AG04450 (cell line): ENCODE data around the gene HTRA1. TPM values are rescaled to one million over a fixed set of nuclear protein-coding genes. Genes with fewer than 3 reads are reported as not detected.

Experiments
- CTCF ChIA-PET: fragments of 300-600, 350-600 bp; formaldehyde crosslinking; extraction: SDS; loops from one replicate; lab custom pipeline; 2022; ENCODE audit warnings: antibody characterized with exemption, inconsistent platforms; lab: Charles Lee
- POLR2A ChIA-PET: fragments of 350-600 bp; formaldehyde crosslinking; extraction: SDS; loops from one replicate; lab custom pipeline; 2021; ENCODE audit warnings: antibody characterized with exemption, inconsistent platforms; lab: Yijun Ruan, JAX
- DNase-seq: peaks from one replicate; pipeline ENCODE4 v3.0.0-alpha.2; 2011; ENCODE audit warnings: low read depth, low spot score
- H3K27ac ChIP-seq: one replicate; pipeline ENCODE4 v1.5.1; 2012; ENCODE audit warnings: low read depth, low read length, control low read depth
- H3K27me3 ChIP-seq: one replicate; pipeline ENCODE4 v1.6.0; 2012; ENCODE audit warnings: low read length; ENCODE audit not compliant: control insufficient read depth, insufficient read depth
- H3K4me3 ChIP-seq: 2 replicates; pipeline ENCODE4 v1.5.1; 2011; ENCODE audit warnings: mild to moderate bottlenecking, low read depth, low read length, control low read depth
- H3K9me3 ChIP-seq: 2 replicates; pipeline ENCODE4 v1.5.1; 2012; ENCODE audit warnings: low read length; ENCODE audit not compliant: control insufficient read depth, insufficient read depth
- CTCF ChIP-seq: IDR thresholded peaks from 2 replicates; pipeline ENCODE4 v1.5.1; 2011; ENCODE audit warnings: low read depth, low read length, control low read depth, inconsistent platforms
- polyA plus RNA-seq: library from polyadenylated mRNA; depleted of rRNA; stranded (reverse); fragments of >200 nt; gene quantifications from 2 replicates; pipeline ENCODE4 v1.2.3, GENCODE V29; 2011

The HTRA1 gene
- polyA plus RNA-seq, 1 experiment = 187 TPM

GRCh38 chr10:122493761-122494160, 32.4 kb downstream of the HTRA1 start:
- DNase-seq = no peak
- ChIA-PET POLR2A (interaction anchor here (0.6 kb wide), 1 partner anchor 17 kb away, joined by 4 read pairs; no protein-coding TSS in a partner anchor), CTCF (interaction anchor here (1.2 kb wide), 1 partner anchor 151 kb away, joined by 4 read pairs; no protein-coding TSS in a partner anchor)
- Histone ChIP-seq H3K27ac (peak overlapping the region; percentile 52), H3K9me3 (no peaks in the 10 kb centered on the region; the same call in 1 of the 2 replicates), H3K27me3 (no peaks in the 10 kb centered on the region), H3K4me3 (no peak overlapping the region)
- TF ChIP-seq CTCF = no peak

- Histone ChIP-seq H3K27me3 (no peaks in the 10 kb centered on the region), H3K4me3 (no peak overlapping the region), H3K9me3 (no peaks in the 10 kb centered on the region; the same call in 1 of the 2 replicates), H3K27ac (no peak overlapping the region)
- no peak for TF ChIP-seq CTCF
- no peak for DNase-seq
- ChIA-PET POLR2A (interaction anchor here (1.1 to 1.4 kb wide), 2 partner anchors 10 to 25 kb away, joined by 4 to 5 read pairs; no protein-coding TSS in a partner anchor), CTCF (interaction anchor here (1.2 kb wide), 1 partner anchor 151 kb away, joined by 4 read pairs; no protein-coding TSS in a partner anchor)
Measured at GRCh38 chr10:122494173-122494820, 32.9 kb downstream of the HTRA1 start.

GRCh38 chr10:122494833-122495232, 33.5 kb downstream of the HTRA1 start:
- H3K9me3 ChIP-seq = no peaks in the 10 kb centered on the region; the same call in 1 of the 2 replicates
- H3K27ac ChIP-seq = no peak overlapping the region
- CTCF ChIA-PET = interaction anchor here (1.2 kb wide), 1 partner anchor 152 kb away, joined by 4 read pairs; no protein-coding TSS in a partner anchor
- TF ChIP-seq CTCF = no peak
- DNase-seq = peak; percentile 24
- POLR2A ChIA-PET = interaction anchor here (1.1 to 1.4 kb wide), 2 partner anchors 10 to 26 kb away, joined by 4 to 5 read pairs; no protein-coding TSS in a partner anchor
- no peaks in the 10 kb centered on the region for H3K27me3 ChIP-seq
- H3K4me3 ChIP-seq = no peak overlapping the region

GRCh38 chr10:122495406-122496340, 34.3 kb downstream of the HTRA1 start:
- POLR2A ChIA-PET = interaction anchor here (1.1 to 1.4 kb wide), 2 partner anchors 9 to 27 kb away, joined by 4 to 5 read pairs; no protein-coding TSS in a partner anchor
- DNase-seq = no peak
- CTCF ChIA-PET = interaction anchor here (0.5 to 1.8 kb wide), 9 partner anchors 11 to 228 kb away, joined by 3 to 8 read pairs (median 3); no protein-coding TSS in a partner anchor
- Histone ChIP-seq H3K4me3 (no peak overlapping the region), H3K9me3 (no peaks in the 10 kb centered on the region; the same call in 1 of the 2 replicates), H3K27me3 (no peaks in the 10 kb centered on the region), H3K27ac (no peak overlapping the region)
- no peak for TF ChIP-seq CTCF
